ELR (cell line): Measurements from ENCODE around the gene FXYD3.

Experiments
- DNase-seq: peaks from one replicate; pipeline ENCODE4 v3.0.0-alpha.2; 2015; ENCODE audit warnings: low read depth

The FXYD3 gene

GRCh38 chr19:35106291-35106583 is 9.4 kb upstream of the FXYD3 start:
- no peak for DNase-seq

- no peak for DNase-seq
These were observed 8.6 kb upstream of the FXYD3 start for GRCh38 chr19:35106898-35107541.

- peak; percentile 43 for DNase-seq
These were observed 8.1 kb upstream of the FXYD3 start for GRCh38 chr19:35107545-35107944.

GRCh38 chr19:35108730-35109129 is 6.9 kb upstream of the FXYD3 start:
- DNase-seq = no peak

- no peak for DNase-seq
These were observed 6.1 kb upstream of the FXYD3 start for GRCh38 chr19:35109395-35110112.

GRCh38 chr19:35110974-35111373 is 4.6 kb upstream of the FXYD3 start:
- DNase-seq = no peak

- no peak for DNase-seq
These were observed 2.5 kb upstream of the FXYD3 start for GRCh38 chr19:35112995-35113688.

- DNase-seq = peak; percentile 55
These were observed 1.1 kb upstream of the FXYD3 start for GRCh38 chr19:35114353-35115176.

GRCh38 chr19:35116072-35116801 is 614 bp downstream of the FXYD3 start:
- no peak for DNase-seq

GRCh38 chr19:35117116-35117515 is 1.5 kb downstream of the FXYD3 start:
- DNase-seq = no peak

GRCh38 chr19:35117799-35118198 is 2.2 kb downstream of the FXYD3 start:
- no peak for DNase-seq

GRCh38 chr19:35118268-35119020 is 2.8 kb downstream of the FXYD3 start:
- no peak for DNase-seq

- DNase-seq = no peak
These were observed 3.5 kb downstream of the FXYD3 start for GRCh38 chr19:35119091-35119490.

- DNase-seq = no peak
These were observed 4.0 kb downstream of the FXYD3 start for GRCh38 chr19:35119578-35120155.

GRCh38 chr19:35120492-35120891 is 4.9 kb downstream of the FXYD3 start:
- DNase-seq = peak; percentile 31

GRCh38 chr19:35120898-35121297 is 5.3 kb downstream of the FXYD3 start:
- DNase-seq = no peak

GRCh38 chr19:35122687-35123551 is 7.3 kb downstream of the FXYD3 start:
- DNase-seq = no peak

GRCh38 chr19:35123573-35123972 is 8.0 kb downstream of the FXYD3 start:
- no peak for DNase-seq
